Neural progenitor cell (in vitro differentiated cells): ENCODE results near the gene SMYD3.

ENCODE experiments used
- EZH2 ChIP-seq: fragments of 200-600 bp; sonication (generic); IDR thresholded peaks from 2 replicates; pipeline ENCODE4 v1.6.1; 2017; ENCODE audit warnings: antibody characterized with exemption, mild to moderate bottlenecking, moderate library complexity
- TF ChIP-seq, protein P1 (sequence below): fragments of 200-600 bp; sonication (generic); IDR thresholded peaks from 2 replicates; pipeline ENCODE4 v1.5.1; 2017; ENCODE audit warnings: antibody characterized with exemption, mild to moderate bottlenecking

DNA sequence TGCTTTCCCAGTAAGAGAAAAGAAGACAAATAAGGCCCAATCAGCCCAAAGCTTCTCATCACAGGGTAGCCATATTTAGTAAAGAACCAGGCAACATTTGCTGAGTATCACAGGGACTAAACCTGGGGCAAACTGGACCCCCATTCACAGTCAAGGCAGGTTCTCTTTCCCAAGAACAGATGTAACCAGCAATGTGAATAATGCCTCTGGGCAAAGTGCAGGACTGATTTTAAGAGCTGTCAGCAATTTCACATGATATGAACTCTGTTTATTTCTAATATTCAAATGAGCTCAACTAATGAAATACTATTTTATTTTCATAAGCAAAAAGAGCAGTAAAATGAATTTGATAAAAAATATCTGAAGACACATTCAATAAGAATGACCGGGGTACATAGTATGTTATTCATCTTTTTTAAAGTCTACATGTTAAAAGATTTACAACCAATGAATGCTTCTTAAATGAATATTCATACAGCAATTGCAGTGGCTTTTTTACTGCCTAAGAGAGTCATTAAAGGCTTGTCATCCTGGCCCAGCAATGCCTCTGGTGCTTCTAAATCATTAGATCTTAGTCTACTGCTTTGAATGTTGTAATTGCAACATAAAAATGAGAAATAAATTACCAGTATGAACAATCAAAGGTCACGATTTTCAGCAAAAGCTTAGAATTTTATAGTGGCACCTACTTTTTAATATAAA lies 308.8 kb downstream of the SMYD3 start:
- TF ChIP-seq, protein P1, sequence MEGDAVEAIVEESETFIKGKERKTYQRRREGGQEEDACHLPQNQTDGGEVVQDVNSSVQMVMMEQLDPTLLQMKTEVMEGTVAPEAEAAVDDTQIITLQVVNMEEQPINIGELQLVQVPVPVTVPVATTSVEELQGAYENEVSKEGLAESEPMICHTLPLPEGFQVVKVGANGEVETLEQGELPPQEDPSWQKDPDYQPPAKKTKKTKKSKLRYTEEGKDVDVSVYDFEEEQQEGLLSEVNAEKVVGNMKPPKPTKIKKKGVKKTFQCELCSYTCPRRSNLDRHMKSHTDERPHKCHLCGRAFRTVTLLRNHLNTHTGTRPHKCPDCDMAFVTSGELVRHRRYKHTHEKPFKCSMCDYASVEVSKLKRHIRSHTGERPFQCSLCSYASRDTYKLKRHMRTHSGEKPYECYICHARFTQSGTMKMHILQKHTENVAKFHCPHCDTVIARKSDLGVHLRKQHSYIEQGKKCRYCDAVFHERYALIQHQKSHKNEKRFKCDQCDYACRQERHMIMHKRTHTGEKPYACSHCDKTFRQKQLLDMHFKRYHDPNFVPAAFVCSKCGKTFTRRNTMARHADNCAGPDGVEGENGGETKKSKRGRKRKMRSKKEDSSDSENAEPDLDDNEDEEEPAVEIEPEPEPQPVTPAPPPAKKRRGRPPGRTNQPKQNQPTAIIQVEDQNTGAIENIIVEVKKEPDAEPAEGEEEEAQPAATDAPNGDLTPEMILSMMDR, result no peak
- TF ChIP-seq EZH2, result no peak
